WERI-Rb-1 (cell line): Measurements from ENCODE around the gene GLB1L2.
A peak's percentile ranks its signal among the peaks of the same experiment; 100 is the strongest.

Experiments
- DNase-seq: peaks from one replicate; pipeline ENCODE4 v3.0.0-alpha.2; 2020
- H3K27ac ChIP-seq: fragments of 250-450 bp; sonication (Bioruptor Pico); 2 replicates; pipeline ENCODE4 v1.5.1; 2020; ENCODE audit warnings: mild to moderate bottlenecking, moderate library complexity
- H3K27me3 ChIP-seq: fragments of 250-450 bp; sonication (Bioruptor Pico); 2 replicates; pipeline ENCODE4 v1.5.1; 2021; ENCODE audit warnings: mild to moderate bottlenecking, low read depth, moderate library complexity; ENCODE audit not compliant: insufficient read depth, severe bottlenecking
- H3K36me3 ChIP-seq: fragments of 250-450 bp; sonication (Bioruptor Pico); 2 replicates; pipeline ENCODE4 v1.5.1; 2020; ENCODE audit warnings: mild to moderate bottlenecking, moderate library complexity
- H3K4me3 ChIP-seq: 2 replicates; pipeline ENCODE4 v1.5.1; 2011; ENCODE audit warnings: low read depth, mild to moderate bottlenecking, control low read depth, low read length
- H3K9me3 ChIP-seq: fragments of 250-450 bp; sonication (Bioruptor Pico); 2 replicates; pipeline ENCODE4 v1.5.1; 2021; ENCODE audit warnings: mild to moderate bottlenecking, moderate library complexity; ENCODE audit not compliant: severe bottlenecking
- CTCF ChIP-seq: IDR thresholded peaks from 2 replicates; pipeline ENCODE4 v1.5.1; 2011; ENCODE audit warnings: low read depth, mild to moderate bottlenecking, control low read depth, inconsistent platforms, low read length

The GLB1L2 gene

GRCh38 chr11:134412203-134413042 lies 80.6 kb downstream of the GLB1L2 start, which contains the start of gene B3GAT1:
B3GAT1 (minus strand) TSS chr11:134412242; CDS start chr11:134387659, 24,583 bp downstream.
- H3K9me3 ChIP-seq = no peaks in the 10 kb centered on the region
- H3K27ac ChIP-seq = no peak within 1 kb of the TSS
- peak within 1 kb of the TSS; percentile 39 for H3K4me3 ChIP-seq
- DNase-seq = no peak
- TF ChIP-seq CTCF = no peak
- H3K27me3 ChIP-seq = peaks cover 62% of the 10 kb centered on the region
- no peaks in the 10 kb centered on the region for H3K36me3 ChIP-seq

- no peaks in the 10 kb centered on the region for H3K9me3 ChIP-seq
- peaks cover 63% of the 10 kb centered on the region for H3K27me3 ChIP-seq
- H3K4me3 ChIP-seq = no peak overlapping the region
- H3K36me3 ChIP-seq = no peaks in the 10 kb centered on the region
- no peak for TF ChIP-seq CTCF
- DNase-seq = no peak
- H3K27ac ChIP-seq = no peak overlapping the region
These were observed 81.4 kb downstream of the GLB1L2 start for GRCh38 chr11:134413043-134413825.

GRCh38 chr11:134413826-134414731 lies 82.3 kb downstream of the GLB1L2 start:
- Histone ChIP-seq H3K4me3 (no peak overlapping the region), H3K27ac (no peak overlapping the region), H3K9me3 (no peaks in the 10 kb centered on the region), H3K27me3 (peaks cover 64% of the 10 kb centered on the region), H3K36me3 (no peaks in the 10 kb centered on the region)
- TF ChIP-seq CTCF = no peak
- no peak for DNase-seq

- no peak for TF ChIP-seq CTCF
- Histone ChIP-seq H3K36me3 (no peaks in the 10 kb centered on the region), H3K9me3 (no peaks in the 10 kb centered on the region), H3K27ac (no peak overlapping the region), H3K27me3 (peaks cover 56% of the 10 kb centered on the region), H3K4me3 (no peak overlapping the region)
- DNase-seq = no peak
These were observed 83.3 kb downstream of the GLB1L2 start for GRCh38 chr11:134414766-134415765.
